Spleen (tissue), 7 donors: Measurements from ENCODE around the gene SHBG.

Experiments used
- POLR2A ChIP-seq, 3 donors: fragments of 450-650 bp; IDR thresholded peaks; one replicate each; pipeline ENCODE4 v1.5.1; 2017; ENCODE audit warnings: antibody characterized with exemption in 3 of 3, mild to moderate bottlenecking in 1 of 3
- POLR2AphosphoS5 ChIP-seq, 3 donors: sonication (generic); formaldehyde crosslinking; IDR thresholded peaks; one replicate each; pipeline ENCODE4 v1.5.1; 2017; ENCODE audit warnings: antibody characterized with exemption in 3 of 3
- TF ChIP-seq, protein P1 (sequence below), 11 experiments: fragments of 200-600 bp in 7 of 11; fragments of 450-650 bp in 4 of 11; sonication (generic) in 4 of 11; IDR thresholded peaks in 8 of 11; conservative IDR thresholded peaks in 3 of 11; 1 replicate in 7 of 11; 2 replicates in 4 of 11; pipeline versions ENCODE4 v1.4.0 to v1.8.0; 2016 to 2021; ENCODE audit warnings: antibody characterized with exemption in 11 of 11, inconsistent platforms in 4 of 11, mild to moderate bottlenecking in 1 of 11
- donor health status: DM: no; HTN: no; CAD: no; lungs with moderate emphysema.
- donor health status: DM: no; HTN: no; CAD: no.
- donor health status: DM: no; HTN: no; CAD: no.

DNA sequence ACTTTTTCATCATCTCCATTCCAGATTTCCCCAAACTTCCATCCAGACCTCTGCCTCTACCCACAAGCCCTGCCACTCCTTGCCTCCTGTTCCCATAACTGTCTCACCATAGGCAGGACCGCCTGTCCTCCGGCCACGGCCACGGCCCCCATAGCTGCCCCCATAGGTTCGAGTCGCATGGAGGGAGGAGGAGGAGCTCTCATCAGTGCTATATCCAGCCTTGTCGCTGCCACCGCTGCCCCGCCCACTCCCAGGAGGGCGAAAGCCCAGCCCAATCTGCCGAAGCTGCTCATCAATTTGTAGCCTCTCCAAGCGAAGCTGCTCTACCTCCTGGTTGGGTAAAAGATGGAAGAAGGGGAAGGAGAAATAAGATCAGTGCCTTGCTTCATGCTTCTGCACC, 36.6 kb upstream of the SHBG start:
- TF ChIP-seq POLR2A (IDR thresholded peaks at IDR 0.05) (no peak), POLR2AphosphoS5 (IDR thresholded peaks at IDR 0.05) (peak in 2 of 3 donors; percentile 17 to 33)
- TF ChIP-seq, protein P1, sequence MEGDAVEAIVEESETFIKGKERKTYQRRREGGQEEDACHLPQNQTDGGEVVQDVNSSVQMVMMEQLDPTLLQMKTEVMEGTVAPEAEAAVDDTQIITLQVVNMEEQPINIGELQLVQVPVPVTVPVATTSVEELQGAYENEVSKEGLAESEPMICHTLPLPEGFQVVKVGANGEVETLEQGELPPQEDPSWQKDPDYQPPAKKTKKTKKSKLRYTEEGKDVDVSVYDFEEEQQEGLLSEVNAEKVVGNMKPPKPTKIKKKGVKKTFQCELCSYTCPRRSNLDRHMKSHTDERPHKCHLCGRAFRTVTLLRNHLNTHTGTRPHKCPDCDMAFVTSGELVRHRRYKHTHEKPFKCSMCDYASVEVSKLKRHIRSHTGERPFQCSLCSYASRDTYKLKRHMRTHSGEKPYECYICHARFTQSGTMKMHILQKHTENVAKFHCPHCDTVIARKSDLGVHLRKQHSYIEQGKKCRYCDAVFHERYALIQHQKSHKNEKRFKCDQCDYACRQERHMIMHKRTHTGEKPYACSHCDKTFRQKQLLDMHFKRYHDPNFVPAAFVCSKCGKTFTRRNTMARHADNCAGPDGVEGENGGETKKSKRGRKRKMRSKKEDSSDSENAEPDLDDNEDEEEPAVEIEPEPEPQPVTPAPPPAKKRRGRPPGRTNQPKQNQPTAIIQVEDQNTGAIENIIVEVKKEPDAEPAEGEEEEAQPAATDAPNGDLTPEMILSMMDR (IDR thresholded peaks at IDR 0.05 in 8 of 11, conservative IDR thresholded peaks at IDR 0.05 in 3 of 11): no peak
